Suprapubic skin (tissue), 4 donors: ENCODE results near the gene SLCO3A1.

ENCODE experiments used
- CTCF ChIP-seq, 2 donors: fragments of 200-600 bp in 1 of 2; fragments of 450-650 bp in 1 of 2; sonication (generic) in 1 of 2; IDR thresholded peaks; one replicate each; pipeline ENCODE4 v1.5.1; 2016 to 2019; ENCODE audit warnings: antibody characterized with exemption in 2 of 2, mild to moderate bottlenecking in 1 of 2, moderate library complexity in 1 of 2
- EP300 ChIP-seq: sonication (generic); formaldehyde crosslinking; IDR thresholded peaks from one replicate; pipeline ENCODE4 v1.6.1; 2017; ENCODE audit warnings: antibody characterized with exemption
- POLR2A ChIP-seq, 2 donors: fragments of 450-650 bp; IDR thresholded peaks; one replicate each; pipeline ENCODE4 v1.6.1; 2017; ENCODE audit warnings: antibody characterized with exemption in 2 of 2, mild to moderate bottlenecking in 2 of 2, moderate library complexity in 2 of 2
- POLR2AphosphoS5 ChIP-seq, 3 donors: sonication (generic); formaldehyde crosslinking; IDR thresholded peaks; one replicate each; pipeline ENCODE4 v1.6.1; 2017; ENCODE audit warnings: antibody characterized with exemption in 3 of 3

GRCh38 chr15:92111751-92112150 is 258.2 kb downstream of the SLCO3A1 start:
- TF ChIP-seq POLR2A (IDR thresholded peaks at IDR 0.05) = no peak
- TF ChIP-seq CTCF (IDR thresholded peaks at IDR 0.05) = no peak
- TF ChIP-seq POLR2AphosphoS5 (IDR thresholded peaks at IDR 0.05) = no peak
- no peak for TF ChIP-seq EP300
